ENCODE results near the gene SYNE3. TPM values are rescaled to one million over a fixed set of nuclear protein-coding genes. Genes with fewer than 3 reads are reported as not detected.

Gene SYNE3
- total RNA-seq, 1 experiment from 2014 or later = 1.2 TPM

DNA sequence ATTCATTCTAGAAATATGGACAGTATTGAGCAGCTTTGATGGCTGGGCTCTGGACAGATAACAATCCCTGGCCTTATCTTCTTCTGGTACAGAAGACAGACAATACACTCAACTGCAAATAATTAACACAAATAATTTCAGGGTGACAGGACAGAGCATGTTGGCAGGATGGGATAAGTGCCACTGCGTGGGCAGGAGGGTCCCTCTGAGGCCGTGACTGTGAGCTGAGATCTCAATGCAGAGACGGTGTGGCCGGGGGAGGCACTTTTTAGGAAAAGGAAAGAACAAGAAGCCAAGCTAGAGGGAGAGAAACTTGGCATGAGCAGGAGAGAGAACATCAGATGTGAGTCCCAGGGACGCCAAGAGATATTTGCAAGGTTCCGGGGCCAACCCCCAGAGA, 8.1 kb downstream of the SYNE3 start:
- BruUV-seq (replicated peaks) = no TSS peak
- CTCF ChIA-PET = no interaction called here
- POLR2A ChIA-PET (ENCODE audit: unreplicated experiment) = interaction anchor here (0.6 kb wide), 1 partner anchor 31 kb away, joined by 3 read pairs; no protein-coding TSS in a partner anchor
- H3K27ac ChIP-seq (ENCODE audit: low read length) = peak overlapping the region; percentile 92
- H3K79me2 ChIP-seq (ENCODE audit: low read length) = no peaks in the 10 kb centered on the region
- H3K9me3 ChIP-seq (ENCODE audit: low read length) = no peaks in the 10 kb centered on the region
- TF ChIP-seq, protein P1, sequence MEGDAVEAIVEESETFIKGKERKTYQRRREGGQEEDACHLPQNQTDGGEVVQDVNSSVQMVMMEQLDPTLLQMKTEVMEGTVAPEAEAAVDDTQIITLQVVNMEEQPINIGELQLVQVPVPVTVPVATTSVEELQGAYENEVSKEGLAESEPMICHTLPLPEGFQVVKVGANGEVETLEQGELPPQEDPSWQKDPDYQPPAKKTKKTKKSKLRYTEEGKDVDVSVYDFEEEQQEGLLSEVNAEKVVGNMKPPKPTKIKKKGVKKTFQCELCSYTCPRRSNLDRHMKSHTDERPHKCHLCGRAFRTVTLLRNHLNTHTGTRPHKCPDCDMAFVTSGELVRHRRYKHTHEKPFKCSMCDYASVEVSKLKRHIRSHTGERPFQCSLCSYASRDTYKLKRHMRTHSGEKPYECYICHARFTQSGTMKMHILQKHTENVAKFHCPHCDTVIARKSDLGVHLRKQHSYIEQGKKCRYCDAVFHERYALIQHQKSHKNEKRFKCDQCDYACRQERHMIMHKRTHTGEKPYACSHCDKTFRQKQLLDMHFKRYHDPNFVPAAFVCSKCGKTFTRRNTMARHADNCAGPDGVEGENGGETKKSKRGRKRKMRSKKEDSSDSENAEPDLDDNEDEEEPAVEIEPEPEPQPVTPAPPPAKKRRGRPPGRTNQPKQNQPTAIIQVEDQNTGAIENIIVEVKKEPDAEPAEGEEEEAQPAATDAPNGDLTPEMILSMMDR (conservative IDR thresholded peaks at IDR 0.05; ENCODE audit: low read depth, low read length) = no peak
- no peak for TF ChIP-seq EZH2 (IDR thresholded peaks at IDR 0.05; ENCODE audit: low read length, unreplicated experiment)
- TF ChIP-seq EZH2phosphoT487 (IDR thresholded peaks at IDR 0.05; ENCODE audit: borderline replicate concordance, low read length) = no peak
- H3K27me3 ChIP-seq (ENCODE audit: low read length) = no peaks in the 10 kb centered on the region
- H2AFZ ChIP-seq (ENCODE audit: low read length) = no peak overlapping the region
- H4K20me1 ChIP-seq (ENCODE audit: low read length) = no peaks in the 10 kb centered on the region
- H3K36me3 ChIP-seq (ENCODE audit: low read depth, low read length) = no peaks in the 10 kb centered on the region
- ATAC-seq (no peak), DNase-seq (no peak)
- H3F3A ChIP-seq (ENCODE audit: low read length, unreplicated experiment) = no peaks in the 10 kb centered on the region
- no peak overlapping the region for H3K9ac ChIP-seq (ENCODE audit: low read length)
- intact Hi-C loops (cut with micrococcal nuclease) = no loop called here
- H3K4me2 ChIP-seq (ENCODE audit: low read length) = peak overlapping the region; percentile 76; the same call in 1 of the 2 replicates
- H3K4me3 ChIP-seq (ENCODE audit: low read length) = no peak overlapping the region
- H3K4me1 ChIP-seq (ENCODE audit: insufficient read depth, low read length) = peaks cover 23% of the 10 kb centered on the region
- H3K9me2 ChIP-seq (replicated peaks; ENCODE audit: low read length) = no peaks in the 10 kb centered on the region

DNA sequence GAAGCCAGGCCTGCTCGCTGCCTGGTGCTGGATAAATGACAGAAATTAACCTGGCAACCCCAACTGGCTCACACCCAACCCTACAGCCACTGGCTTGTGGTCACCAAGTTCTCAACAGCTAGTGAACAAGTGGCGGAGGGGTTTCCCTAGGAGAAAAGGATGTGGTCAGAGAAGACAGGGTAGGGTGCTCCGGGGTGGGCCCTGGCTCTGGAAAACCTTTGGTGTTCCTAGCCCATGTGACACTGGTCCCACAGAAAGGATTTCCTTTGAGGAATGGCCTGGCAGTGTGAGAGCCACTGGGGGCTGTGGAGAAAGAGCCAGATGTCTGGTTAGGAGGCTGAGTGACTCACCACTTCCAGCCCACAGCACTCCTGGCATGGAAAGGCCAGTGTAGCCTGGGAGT, 8.7 kb downstream of the SYNE3 start:
- BruUV-seq (replicated peaks) = no TSS peak
- intact Hi-C loops (cut with micrococcal nuclease) = loop anchor here (1.0 kb wide), 1 partner anchor 27 kb away; no protein-coding TSS in a partner anchor
- Histone ChIP-seq H3F3A (ENCODE audit: low read length, unreplicated experiment) (no peaks in the 10 kb centered on the region), H3K9me2 (replicated peaks; ENCODE audit: low read length) (no peaks in the 10 kb centered on the region), H3K27ac (ENCODE audit: low read length) (peak overlapping the region; percentile 92), H3K9ac (ENCODE audit: low read length) (peak overlapping the region; percentile 65), H2AFZ (ENCODE audit: low read length) (no peak overlapping the region), H4K20me1 (ENCODE audit: low read length) (no peaks in the 10 kb centered on the region), H3K4me3 (ENCODE audit: low read length) (peak overlapping the region; percentile 28; the same call in 1 of the 2 replicates), H3K9me3 (ENCODE audit: low read length) (no peaks in the 10 kb centered on the region), H3K4me2 (ENCODE audit: low read length) (peak overlapping the region; percentile 76), H3K27me3 (ENCODE audit: low read length) (no peaks in the 10 kb centered on the region), H3K79me2 (ENCODE audit: low read length) (no peaks in the 10 kb centered on the region), H3K36me3 (ENCODE audit: low read depth, low read length) (no peaks in the 10 kb centered on the region), H3K4me1 (ENCODE audit: insufficient read depth, low read length) (peaks cover 23% of the 10 kb centered on the region)
- TF ChIP-seq EZH2 (IDR thresholded peaks at IDR 0.05; ENCODE audit: low read length, unreplicated experiment) (no peak), EZH2phosphoT487 (IDR thresholded peaks at IDR 0.05; ENCODE audit: borderline replicate concordance, low read length) (no peak)
- TF ChIP-seq, protein P1 (conservative IDR thresholded peaks at IDR 0.05; ENCODE audit: low read depth, low read length) = no peak
- POLR2A ChIA-PET (ENCODE audit: unreplicated experiment) = no interaction called here
- ATAC-seq = peak; percentile 84
- peak; percentile 78 for DNase-seq
- CTCF ChIA-PET = interaction anchor here (1.0 kb wide), 1 partner anchor 65 kb away, joined by 5 read pairs; no protein-coding TSS in a partner anchor

DNA sequence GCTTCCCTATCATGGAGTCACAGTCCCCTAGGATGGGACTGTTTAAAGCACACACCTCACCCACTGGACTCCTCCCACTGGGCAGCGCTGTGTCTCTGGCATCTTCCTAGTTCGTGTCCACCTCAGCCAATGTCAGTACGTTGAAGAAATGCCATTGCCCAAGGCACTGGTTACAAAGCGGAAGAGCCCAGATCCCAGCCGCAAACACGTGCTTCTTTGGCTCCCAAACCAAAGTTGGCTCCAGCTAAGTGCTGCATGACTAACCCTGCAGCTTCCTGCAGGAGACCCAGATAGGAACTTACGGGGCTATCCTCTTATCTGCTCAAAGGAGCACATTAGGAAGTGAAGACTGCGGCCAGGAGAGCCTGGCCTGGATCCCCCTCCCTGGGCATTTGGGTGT, 9.3 kb downstream of the SYNE3 start:
- ATAC-seq (peak; percentile 89), DNase-seq (peak; percentile 98)
- H3K27ac ChIP-seq (ENCODE audit: low read length) = peak overlapping the region; percentile 92
- H3K79me2 ChIP-seq (ENCODE audit: low read length) = no peaks in the 10 kb centered on the region
- CTCF ChIA-PET = interaction anchor here (1.0 kb wide), 1 partner anchor 65 kb away, joined by 5 read pairs; no protein-coding TSS in a partner anchor
- H3K9ac ChIP-seq (ENCODE audit: low read length) = peak overlapping the region; percentile 65
- H3K4me1 ChIP-seq (ENCODE audit: insufficient read depth, low read length) = peaks cover 23% of the 10 kb centered on the region
- no TSS peak for BruUV-seq (replicated peaks)
- TF ChIP-seq EZH2 (IDR thresholded peaks at IDR 0.05; ENCODE audit: low read length, unreplicated experiment) (no peak), EZH2phosphoT487 (IDR thresholded peaks at IDR 0.05; ENCODE audit: borderline replicate concordance, low read length) (no peak)
- TF ChIP-seq, protein P1 (conservative IDR thresholded peaks at IDR 0.05; ENCODE audit: low read depth, low read length) = no peak
- peak overlapping the region; percentile 28; the same call in 1 of the 2 replicates for H3K4me3 ChIP-seq (ENCODE audit: low read length)
- H2AFZ ChIP-seq (ENCODE audit: low read length) = no peak overlapping the region
- H3F3A ChIP-seq (ENCODE audit: low read length, unreplicated experiment) = no peaks in the 10 kb centered on the region
- no peaks in the 10 kb centered on the region for H3K9me3 ChIP-seq (ENCODE audit: low read length)
- no peaks in the 10 kb centered on the region for H3K9me2 ChIP-seq (replicated peaks; ENCODE audit: low read length)
- H3K4me2 ChIP-seq (ENCODE audit: low read length) = peak overlapping the region; percentile 76
- H3K27me3 ChIP-seq (ENCODE audit: low read length) = no peaks in the 10 kb centered on the region
- H4K20me1 ChIP-seq (ENCODE audit: low read length) = no peaks in the 10 kb centered on the region
- POLR2A ChIA-PET (ENCODE audit: unreplicated experiment) = interaction anchor here (0.6 kb wide), 1 partner anchor 12 kb away, joined by 3 read pairs; no protein-coding TSS in a partner anchor
- H3K36me3 ChIP-seq (ENCODE audit: low read depth, low read length) = no peaks in the 10 kb centered on the region
- intact Hi-C loops (cut with micrococcal nuclease) = loop anchor here (1.0 kb wide), 1 partner anchor 27 kb away; no protein-coding TSS in a partner anchor
